HG03135 (cell line): ENCODE results near the gene DLX1.
"Not testable (repeated sequence)": the region's sequence is repeated elsewhere in the genome, so short reads cannot be mapped to it uniquely, and the experiment has no call there.

ENCODE experiments used
- ATAC-seq: cut with Tn5 transposase; IDR thresholded peaks from one replicate; pipeline ENCODE4 v1.9.1; 2021; ENCODE audit warnings: mild to moderate bottlenecking, moderate library complexity; ENCODE audit not compliant: unreplicated experiment

DLX1 gene

GRCh38 chr2:172063446-172063845 is 21.9 kb upstream of the DLX1 start:
- no peak for ATAC-seq

GRCh38 chr2:172065111-172065510 is 20.2 kb upstream of the DLX1 start:
- no peak for ATAC-seq

GRCh38 chr2:172066394-172066886 is 18.9 kb upstream of the DLX1 start:
- no peak for ATAC-seq

GRCh38 chr2:172067905-172068304 is 17.4 kb upstream of the DLX1 start:
- ATAC-seq: not testable (repeated sequence)

GRCh38 chr2:172070936-172071335 is 14.4 kb upstream of the DLX1 start:
- ATAC-seq: no peak

GRCh38 chr2:172072303-172072702 is 13.0 kb upstream of the DLX1 start:
- ATAC-seq: no peak

GRCh38 chr2:172072706-172073105 is 12.6 kb upstream of the DLX1 start:
- no peak for ATAC-seq

GRCh38 chr2:172073518-172073917 is 11.8 kb upstream of the DLX1 start:
- no peak for ATAC-seq

GRCh38 chr2:172074254-172074653 is 11.1 kb upstream of the DLX1 start:
- no peak for ATAC-seq

- no peak for ATAC-seq
Measured at GRCh38 chr2:172079416-172079815, 5.9 kb upstream of the DLX1 start.

- no peak for ATAC-seq
Measured at GRCh38 chr2:172079838-172080640, 5.3 kb upstream of the DLX1 start.

GRCh38 chr2:172080641-172081220 is 4.6 kb upstream of the DLX1 start:
- no peak for ATAC-seq

- no peak for ATAC-seq
Measured at GRCh38 chr2:172081221-172082022, 3.9 kb upstream of the DLX1 start.

- ATAC-seq: no peak
Measured at GRCh38 chr2:172082105-172082943, 3.0 kb upstream of the DLX1 start.

- no peak for ATAC-seq
Measured at GRCh38 chr2:172082944-172083627, 2.2 kb upstream of the DLX1 start.

GRCh38 chr2:172083628-172084394 is 1.5 kb upstream of the DLX1 start:
- no peak for ATAC-seq

GRCh38 chr2:172084395-172084644 is 987 bp upstream of the DLX1 start:
- peak; percentile 2 for ATAC-seq

GRCh38 chr2:172084645-172085459 is 455 bp upstream of the DLX1 start:
- ATAC-seq: peak; percentile 69
